OCI-LY7 (cell line): ENCODE data around the gene NAMPT.

Experiments
- EZH2phosphoT487 ChIP-seq: fragments of 200-600 bp; sonication (generic); IDR thresholded peaks from 2 replicates; pipeline ENCODE4 v1.6.1; 2018; ENCODE audit warnings: low read depth, borderline replicate concordance, mild to moderate bottlenecking, mixed run types, antibody characterized with exemption, low read length, moderate library complexity, mixed read lengths
- TF ChIP-seq, protein P1 (sequence below): fragments of 200-600 bp; sonication (generic); conservative IDR thresholded peaks from 2 replicates; pipeline ENCODE4 v1.5.1; 2014; ENCODE audit warnings: mild to moderate bottlenecking, antibody characterized with exemption, low read length, moderate library complexity, mixed read lengths

DNA sequence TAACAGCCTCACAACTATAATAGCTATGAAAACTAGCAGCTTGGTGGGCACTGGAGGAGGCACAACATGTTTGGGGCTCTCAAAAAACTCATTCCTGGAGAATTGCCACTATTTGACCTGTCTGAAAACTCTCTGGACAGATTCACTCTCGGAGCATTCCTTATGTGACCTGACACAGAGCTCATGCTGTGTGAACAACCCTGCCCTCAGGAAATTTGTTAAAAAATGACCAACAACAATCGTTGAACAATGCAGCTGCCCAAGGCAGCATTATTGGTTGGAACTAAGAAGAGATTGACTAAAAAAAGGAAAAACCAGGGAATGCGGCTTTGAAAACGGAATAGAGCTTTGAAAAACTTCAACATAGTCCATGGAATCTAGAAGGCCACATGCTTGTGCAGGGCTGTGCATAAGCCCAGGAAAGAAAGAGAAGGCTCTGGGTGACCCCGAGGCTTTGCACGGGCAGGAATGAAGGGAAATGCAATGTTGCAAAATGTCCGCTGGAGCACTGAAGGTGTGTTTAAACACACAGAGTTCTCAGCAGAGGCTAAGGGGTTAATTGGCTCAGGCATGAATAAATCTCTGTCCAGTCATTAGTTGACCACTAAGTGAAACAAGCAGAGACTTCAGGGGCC, 52.8 kb downstream of the NAMPT start:
- TF ChIP-seq, protein P1, sequence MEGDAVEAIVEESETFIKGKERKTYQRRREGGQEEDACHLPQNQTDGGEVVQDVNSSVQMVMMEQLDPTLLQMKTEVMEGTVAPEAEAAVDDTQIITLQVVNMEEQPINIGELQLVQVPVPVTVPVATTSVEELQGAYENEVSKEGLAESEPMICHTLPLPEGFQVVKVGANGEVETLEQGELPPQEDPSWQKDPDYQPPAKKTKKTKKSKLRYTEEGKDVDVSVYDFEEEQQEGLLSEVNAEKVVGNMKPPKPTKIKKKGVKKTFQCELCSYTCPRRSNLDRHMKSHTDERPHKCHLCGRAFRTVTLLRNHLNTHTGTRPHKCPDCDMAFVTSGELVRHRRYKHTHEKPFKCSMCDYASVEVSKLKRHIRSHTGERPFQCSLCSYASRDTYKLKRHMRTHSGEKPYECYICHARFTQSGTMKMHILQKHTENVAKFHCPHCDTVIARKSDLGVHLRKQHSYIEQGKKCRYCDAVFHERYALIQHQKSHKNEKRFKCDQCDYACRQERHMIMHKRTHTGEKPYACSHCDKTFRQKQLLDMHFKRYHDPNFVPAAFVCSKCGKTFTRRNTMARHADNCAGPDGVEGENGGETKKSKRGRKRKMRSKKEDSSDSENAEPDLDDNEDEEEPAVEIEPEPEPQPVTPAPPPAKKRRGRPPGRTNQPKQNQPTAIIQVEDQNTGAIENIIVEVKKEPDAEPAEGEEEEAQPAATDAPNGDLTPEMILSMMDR = no peak
- TF ChIP-seq EZH2phosphoT487 = no peak
